DND-41 (cell line): ENCODE measurements around the gene RGS17.

ENCODE experiments used
- ATAC-seq: fragments of 200-7000 bp; cut with Tn5 transposase; 3 replicates; pipeline ENCODE4 v1.9.1; 2021; ENCODE audit warnings: low read depth; ENCODE audit not compliant: insufficient read depth
- DNase-seq: peaks from one replicate; pipeline ENCODE4 v3.0.0-alpha.2; 2020
- H2AFZ ChIP-seq: 2 replicates; pipeline ENCODE4 v1.6.0; 2012; ENCODE audit warnings: low read depth, low read length
- H3K27ac ChIP-seq: 2 replicates; pipeline ENCODE4 v1.5.1; 2012; ENCODE audit warnings: low read length, inconsistent platforms
- H3K27me3 ChIP-seq: fragments of 200-600 bp; sonication (generic); 2 replicates; pipeline ENCODE4 v1.6.0; 2012; ENCODE audit warnings: low read length, mild to moderate bottlenecking, inconsistent platforms; ENCODE audit not compliant: insufficient read depth, poor library complexity
- H3K36me3 ChIP-seq: 2 replicates; pipeline ENCODE4 v1.5.1; 2012; ENCODE audit warnings: low read length, inconsistent platforms; ENCODE audit not compliant: insufficient read depth
- H3K4me1 ChIP-seq: 2 replicates; pipeline ENCODE4 v1.5.1; 2012; ENCODE audit warnings: mild to moderate bottlenecking, low read length; ENCODE audit not compliant: insufficient read depth
- H3K4me2 ChIP-seq: 2 replicates; pipeline ENCODE4 v1.6.0; 2012; ENCODE audit warnings: mild to moderate bottlenecking, moderate library complexity, low read length, inconsistent platforms; ENCODE audit not compliant: insufficient read depth
- H3K4me3 ChIP-seq, 2 experiments: fragments of 200-600 bp in 1 of 2; shearing (Covaris generic) in 1 of 2; 2 replicates each; pipeline ENCODE4 v1.5.1; 2012 to 2016; ENCODE audit warnings: inconsistent platforms in 2 of 2, low read length in 2 of 2, mild to moderate bottlenecking in 2 of 2, low read depth in 1 of 2, moderate library complexity in 1 of 2
- H3K79me2 ChIP-seq: 2 replicates; pipeline ENCODE4 v1.6.0; 2012; ENCODE audit warnings: low read length, inconsistent platforms; ENCODE audit not compliant: insufficient read depth
- H3K9ac ChIP-seq: 2 replicates; pipeline ENCODE4 v1.6.0; 2012; ENCODE audit warnings: low read depth, mild to moderate bottlenecking, inconsistent platforms, low read length, moderate library complexity
- H3K9me3 ChIP-seq: 2 replicates; pipeline ENCODE4 v1.5.1; 2012; ENCODE audit warnings: low read length, moderate library complexity, mild to moderate bottlenecking, inconsistent platforms; ENCODE audit not compliant: insufficient read depth, severe bottlenecking
- H4K20me1 ChIP-seq: 2 replicates; pipeline ENCODE4 v1.6.0; 2012; ENCODE audit warnings: low read length; ENCODE audit not compliant: insufficient read depth
- EZH2 ChIP-seq: IDR thresholded peaks from 3 replicates; pipeline ENCODE4 v1.6.1; 2012; ENCODE audit warnings: borderline replicate concordance, low read depth, mild to moderate bottlenecking, moderate library complexity, low read length, inconsistent platforms; ENCODE audit not compliant: severe bottlenecking
- TF ChIP-seq, protein P1 (sequence below): IDR thresholded peaks from 2 replicates; pipeline ENCODE4 v1.5.1; 2012; ENCODE audit warnings: borderline replicate concordance, low read length, moderate library complexity, mild to moderate bottlenecking; ENCODE audit not compliant: poor library complexity, severe bottlenecking; ENCODE audit errors: extremely low read depth

RGS17 gene

GRCh38 chr6:153024709-153025017 is 106.4 kb downstream of the RGS17 start:
- no peak overlapping the region for H3K4me2 ChIP-seq
- H3K36me3 ChIP-seq: no peaks in the 10 kb centered on the region
- H4K20me1 ChIP-seq: no peaks in the 10 kb centered on the region
- H3K79me2 ChIP-seq: no peaks in the 10 kb centered on the region
- H3K9ac ChIP-seq: no peak overlapping the region
- H3K4me1 ChIP-seq: no peaks in the 10 kb centered on the region
- H3K4me3 ChIP-seq: no peak overlapping the region
- H3K27me3 ChIP-seq: peaks cover 10% of the 10 kb centered on the region
- no peak overlapping the region for H2AFZ ChIP-seq
- H3K9me3 ChIP-seq: no peaks in the 10 kb centered on the region
- ATAC-seq (no peak), DNase-seq (no peak)
- TF ChIP-seq, protein P1, sequence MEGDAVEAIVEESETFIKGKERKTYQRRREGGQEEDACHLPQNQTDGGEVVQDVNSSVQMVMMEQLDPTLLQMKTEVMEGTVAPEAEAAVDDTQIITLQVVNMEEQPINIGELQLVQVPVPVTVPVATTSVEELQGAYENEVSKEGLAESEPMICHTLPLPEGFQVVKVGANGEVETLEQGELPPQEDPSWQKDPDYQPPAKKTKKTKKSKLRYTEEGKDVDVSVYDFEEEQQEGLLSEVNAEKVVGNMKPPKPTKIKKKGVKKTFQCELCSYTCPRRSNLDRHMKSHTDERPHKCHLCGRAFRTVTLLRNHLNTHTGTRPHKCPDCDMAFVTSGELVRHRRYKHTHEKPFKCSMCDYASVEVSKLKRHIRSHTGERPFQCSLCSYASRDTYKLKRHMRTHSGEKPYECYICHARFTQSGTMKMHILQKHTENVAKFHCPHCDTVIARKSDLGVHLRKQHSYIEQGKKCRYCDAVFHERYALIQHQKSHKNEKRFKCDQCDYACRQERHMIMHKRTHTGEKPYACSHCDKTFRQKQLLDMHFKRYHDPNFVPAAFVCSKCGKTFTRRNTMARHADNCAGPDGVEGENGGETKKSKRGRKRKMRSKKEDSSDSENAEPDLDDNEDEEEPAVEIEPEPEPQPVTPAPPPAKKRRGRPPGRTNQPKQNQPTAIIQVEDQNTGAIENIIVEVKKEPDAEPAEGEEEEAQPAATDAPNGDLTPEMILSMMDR: no peak
- no peak for TF ChIP-seq EZH2
- no peak overlapping the region for H3K27ac ChIP-seq

- Histone ChIP-seq H2AFZ (no peak overlapping the region), H3K27me3 (peaks cover 10% of the 10 kb centered on the region), H3K79me2 (no peaks in the 10 kb centered on the region), H3K4me2 (no peak overlapping the region), H3K36me3 (no peaks in the 10 kb centered on the region), H3K4me3 (no peak overlapping the region), H3K9me3 (no peaks in the 10 kb centered on the region), H3K4me1 (no peaks in the 10 kb centered on the region), H3K27ac (no peak overlapping the region), H4K20me1 (no peaks in the 10 kb centered on the region), H3K9ac (no peak overlapping the region)
- TF ChIP-seq, protein P1: peak; percentile 86
- TF ChIP-seq EZH2: no peak
- ATAC-seq: peak; percentile 98
- peak; percentile 52 for DNase-seq
These were observed 106.9 kb downstream of the RGS17 start for GRCh38 chr6:153023977-153024708.

DNA sequence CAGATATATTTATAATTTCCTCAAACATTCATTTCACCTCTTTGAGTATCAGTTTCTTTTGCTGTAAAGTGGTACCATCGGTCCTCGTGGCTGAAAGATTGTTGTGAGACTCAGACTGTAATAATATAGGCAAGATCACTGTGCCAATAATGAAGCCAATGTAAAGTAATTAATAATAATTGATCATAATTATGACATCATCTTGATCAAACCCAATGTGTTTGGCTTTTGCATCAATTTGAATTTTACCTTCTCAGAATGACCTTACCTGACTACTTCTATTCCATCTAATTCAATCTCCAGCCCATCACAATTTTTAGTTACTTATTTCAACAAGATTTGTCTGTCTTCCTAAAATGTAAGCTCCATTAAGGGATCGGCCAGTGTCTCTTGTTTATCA is 112.7 kb downstream of the RGS17 start:
- ATAC-seq (no peak), DNase-seq (no peak)
- Histone ChIP-seq H3K4me3 (no peak overlapping the region), H3K27me3 (peaks cover 3% of the 10 kb centered on the region), H4K20me1 (no peaks in the 10 kb centered on the region), H3K4me1 (no peaks in the 10 kb centered on the region), H3K9me3 (no peaks in the 10 kb centered on the region), H3K9ac (no peak overlapping the region), H2AFZ (no peak overlapping the region), H3K79me2 (no peaks in the 10 kb centered on the region), H3K4me2 (no peak overlapping the region), H3K27ac (no peak overlapping the region), H3K36me3 (no peaks in the 10 kb centered on the region)
- TF ChIP-seq, protein P1: no peak
- no peak for TF ChIP-seq EZH2

DNA sequence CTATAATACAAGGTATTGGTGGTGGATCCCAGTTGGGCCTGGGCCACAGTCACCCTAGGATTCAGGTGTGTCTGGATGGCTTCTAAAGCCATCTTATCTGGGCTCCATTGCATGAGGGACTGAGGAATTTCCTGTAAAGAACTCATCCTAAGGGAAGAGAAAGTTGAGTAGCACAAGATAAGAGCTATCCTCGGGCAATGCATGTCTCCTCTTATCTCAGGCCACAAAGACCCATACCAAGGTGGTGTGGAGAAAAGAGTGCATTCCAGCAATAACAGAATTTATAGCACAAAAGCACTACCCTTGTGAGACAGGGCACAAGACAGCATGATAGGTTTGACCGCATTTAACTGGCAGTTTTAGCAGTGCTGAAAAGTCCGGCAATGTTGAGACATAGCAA is 114.2 kb downstream of the RGS17 start:
- H3K27me3 ChIP-seq: no peaks in the 10 kb centered on the region
- H3K4me1 ChIP-seq: no peaks in the 10 kb centered on the region
- ATAC-seq (no peak), DNase-seq (no peak)
- no peak overlapping the region for H3K27ac ChIP-seq
- H3K4me2 ChIP-seq: no peak overlapping the region
- H3K9ac ChIP-seq: no peak overlapping the region
- H3K9me3 ChIP-seq: no peaks in the 10 kb centered on the region
- no peaks in the 10 kb centered on the region for H3K36me3 ChIP-seq
- no peak overlapping the region for H2AFZ ChIP-seq
- H4K20me1 ChIP-seq: no peaks in the 10 kb centered on the region
- TF ChIP-seq EZH2: no peak
- TF ChIP-seq, protein P1: no peak
- no peaks in the 10 kb centered on the region for H3K79me2 ChIP-seq
- H3K4me3 ChIP-seq: no peak overlapping the region
